Thyroid gland (tissue), 4 donors: ENCODE results near the gene DGCR2. TPM values are rescaled to one million over a fixed set of nuclear protein-coding genes. Genes with fewer than 3 reads are reported as not detected.

Experiments
- DNase-seq, 2 donors: peaks; one replicate each; pipeline ENCODE4 v3.0.0-alpha.2; 2019
- H3K27ac ChIP-seq, 3 donors: fragments of 200-600 bp; sonication (generic); 1 replicate in 2 of 3; 2 replicates in 1 of 3; pipeline ENCODE4 v1.5.1; 2016 to 2019; ENCODE audit warnings: mild to moderate bottlenecking in 1 of 3, moderate library complexity in 1 of 3
- H3K27me3 ChIP-seq: fragments of 200-600 bp; sonication (generic); one replicate; pipeline ENCODE4 v1.5.1; 2019
- H3K36me3 ChIP-seq, 2 donors: fragments of 200-600 bp; sonication (generic); one replicate each; pipeline ENCODE4 v1.5.1; 2016 to 2019
- H3K4me1 ChIP-seq, 2 donors: fragments of 200-600 bp; sonication (generic); one replicate each; pipeline ENCODE4 v1.5.1; 2017 to 2019
- H3K4me3 ChIP-seq, 3 donors: fragments of 200-600 bp; sonication (generic); replicated peaks in 1 of 3; 1 replicate in 2 of 3; 2 replicates in 1 of 3; pipeline ENCODE4 v1.5.1; 2016; ENCODE audit warnings: mild to moderate bottlenecking in 1 of 3
- H3K9me3 ChIP-seq: fragments of 200-600 bp; sonication (generic); one replicate; pipeline ENCODE4 v1.5.1; 2017
- POLR2A ChIP-seq, 2 donors: fragments of 450-650 bp; IDR thresholded peaks; one replicate each; pipeline ENCODE4 v1.6.1; 2017; ENCODE audit warnings: antibody characterized with exemption in 2 of 2, mild to moderate bottlenecking in 2 of 2, moderate library complexity in 1 of 2
- WGBS, 2 donors: methylation state at CpG; one replicate each; pipeline ENCODE4 v1.1.5; 2017; 5-methylcytosine and 5-hydroxymethylcytosine counted together
- intact Hi-C: fragments of 100-400 bp; cut with DNase I; formaldehyde crosslinking; loops from one replicate; pipeline ENCODE4 v1.15.1; 2023
- total RNA-seq, 4 donors: library from RNA; depleted of rRNA; stranded (reverse); fragments of >200 nt; gene quantifications; one replicate each; pipeline ENCODE4 v1.2.3, GENCODE V29; 2016
- TF ChIP-seq, protein P1 (sequence below), 6 experiments: fragments of 200-600 bp in 3 of 6; fragments of 450-650 bp in 3 of 6; sonication (generic) in 3 of 6; IDR thresholded peaks; one replicate each; pipeline ENCODE4 v1.5.1; 2016 to 2019; ENCODE audit warnings: antibody characterized with exemption in 6 of 6, mild to moderate bottlenecking in 2 of 6, inconsistent platforms in 1 of 6, moderate library complexity in 1 of 6

Gene DGCR2
- total RNA-seq, 4 donors from 2014 or later, result 49.3 to 106 (median 86.9) TPM

DNA sequence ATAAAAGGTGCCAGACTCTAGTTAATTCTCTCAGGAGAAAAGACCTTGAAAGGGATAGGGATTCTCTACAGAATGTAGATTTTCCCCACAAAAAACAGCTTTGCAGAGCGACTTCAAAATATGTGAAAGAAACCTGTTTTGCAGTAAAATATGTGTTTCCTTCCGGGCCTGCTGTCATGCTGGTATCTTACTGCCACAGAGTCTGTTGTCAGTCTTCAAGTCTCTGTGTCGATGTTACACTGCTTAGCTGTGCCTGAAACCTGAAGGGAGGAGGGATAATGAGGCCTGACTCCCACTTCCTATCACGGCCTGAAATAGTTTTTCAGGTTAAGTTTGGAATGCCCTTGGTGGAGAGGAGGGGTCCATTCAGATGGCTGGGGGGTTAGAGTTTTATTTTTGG, 1.7 kb upstream of the DGCR2 start:
- H3K9me3 ChIP-seq, result no peaks in the 10 kb centered on the region
- 91 to 95% methylated on average over 4 of the region's 4 CpGs for WGBS, 2 donors
- no peak overlapping the region for H3K27ac ChIP-seq
- peaks cover 19 to 28% of the 10 kb centered on the region in 2 donors for H3K4me1 ChIP-seq
- intact Hi-C loops, result no loop called here
- DNase-seq, result no peak
- no peak overlapping the region for H3K4me3 ChIP-seq
- TF ChIP-seq, protein P1, sequence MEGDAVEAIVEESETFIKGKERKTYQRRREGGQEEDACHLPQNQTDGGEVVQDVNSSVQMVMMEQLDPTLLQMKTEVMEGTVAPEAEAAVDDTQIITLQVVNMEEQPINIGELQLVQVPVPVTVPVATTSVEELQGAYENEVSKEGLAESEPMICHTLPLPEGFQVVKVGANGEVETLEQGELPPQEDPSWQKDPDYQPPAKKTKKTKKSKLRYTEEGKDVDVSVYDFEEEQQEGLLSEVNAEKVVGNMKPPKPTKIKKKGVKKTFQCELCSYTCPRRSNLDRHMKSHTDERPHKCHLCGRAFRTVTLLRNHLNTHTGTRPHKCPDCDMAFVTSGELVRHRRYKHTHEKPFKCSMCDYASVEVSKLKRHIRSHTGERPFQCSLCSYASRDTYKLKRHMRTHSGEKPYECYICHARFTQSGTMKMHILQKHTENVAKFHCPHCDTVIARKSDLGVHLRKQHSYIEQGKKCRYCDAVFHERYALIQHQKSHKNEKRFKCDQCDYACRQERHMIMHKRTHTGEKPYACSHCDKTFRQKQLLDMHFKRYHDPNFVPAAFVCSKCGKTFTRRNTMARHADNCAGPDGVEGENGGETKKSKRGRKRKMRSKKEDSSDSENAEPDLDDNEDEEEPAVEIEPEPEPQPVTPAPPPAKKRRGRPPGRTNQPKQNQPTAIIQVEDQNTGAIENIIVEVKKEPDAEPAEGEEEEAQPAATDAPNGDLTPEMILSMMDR (IDR thresholded peaks at IDR 0.05), result no peak
- no peak for TF ChIP-seq POLR2A (IDR thresholded peaks at IDR 0.05)
- H3K27me3 ChIP-seq, result no peaks in the 10 kb centered on the region
- H3K36me3 ChIP-seq, result no peaks in the 10 kb centered on the region

DNA sequence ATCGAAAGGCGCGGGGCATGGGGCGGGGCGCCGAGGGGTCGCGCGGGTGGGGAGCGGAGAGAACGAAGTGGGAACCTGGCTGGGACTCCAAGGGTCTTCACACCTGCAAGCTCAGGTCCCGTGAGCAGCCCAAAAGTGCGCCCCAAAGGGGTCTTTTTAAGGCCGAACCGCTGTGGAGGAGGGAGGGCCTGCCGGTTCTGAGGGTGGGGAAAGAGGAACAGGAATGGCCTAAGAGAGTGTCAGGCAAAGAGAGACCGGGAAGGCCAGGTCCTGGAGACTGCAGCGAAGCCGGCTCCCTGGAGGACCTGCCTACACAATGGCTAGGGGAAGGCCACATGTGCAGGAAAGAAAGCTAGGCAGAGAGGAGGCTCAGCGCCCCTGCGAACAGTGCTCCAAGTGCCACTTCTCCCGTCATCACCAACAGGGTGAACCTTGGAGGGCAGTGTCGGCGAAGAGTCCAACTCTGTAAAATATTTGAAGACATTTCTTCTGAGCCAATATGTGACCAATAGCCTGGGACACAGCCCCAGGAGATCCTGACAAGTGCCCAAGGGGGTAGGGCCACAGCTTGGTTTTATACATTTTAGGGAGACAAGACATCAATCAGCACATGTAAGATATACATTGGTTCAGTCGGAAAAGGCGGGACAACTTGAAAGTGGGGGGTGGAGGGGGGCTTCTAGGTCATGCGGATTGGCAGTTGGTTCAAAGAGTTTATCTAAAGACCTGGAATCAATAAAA, 710 bp upstream of the DGCR2 start:
- H3K9me3 ChIP-seq, result no peaks in the 10 kb centered on the region
- H3K4me3 ChIP-seq, result peak overlapping the region in 2 of 3 donors; percentile 25 to 78
- peak; percentile 46 to 50 for DNase-seq
- intact Hi-C loops, result no loop called here
- peak overlapping the region in 1 of 3 donors; percentile 93 for H3K27ac ChIP-seq
- H3K4me1 ChIP-seq, result peaks cover 27 to 38% of the 10 kb centered on the region in 2 donors
- H3K36me3 ChIP-seq, result no peaks in the 10 kb centered on the region
- WGBS, 2 donors, result 19 to 21% methylated on average over 26 to 27 of the region's 27 CpGs
- no peaks in the 10 kb centered on the region for H3K27me3 ChIP-seq
- no peak for TF ChIP-seq POLR2A (IDR thresholded peaks at IDR 0.05)
- TF ChIP-seq, protein P1 (IDR thresholded peaks at IDR 0.05), result no peak

DNA sequence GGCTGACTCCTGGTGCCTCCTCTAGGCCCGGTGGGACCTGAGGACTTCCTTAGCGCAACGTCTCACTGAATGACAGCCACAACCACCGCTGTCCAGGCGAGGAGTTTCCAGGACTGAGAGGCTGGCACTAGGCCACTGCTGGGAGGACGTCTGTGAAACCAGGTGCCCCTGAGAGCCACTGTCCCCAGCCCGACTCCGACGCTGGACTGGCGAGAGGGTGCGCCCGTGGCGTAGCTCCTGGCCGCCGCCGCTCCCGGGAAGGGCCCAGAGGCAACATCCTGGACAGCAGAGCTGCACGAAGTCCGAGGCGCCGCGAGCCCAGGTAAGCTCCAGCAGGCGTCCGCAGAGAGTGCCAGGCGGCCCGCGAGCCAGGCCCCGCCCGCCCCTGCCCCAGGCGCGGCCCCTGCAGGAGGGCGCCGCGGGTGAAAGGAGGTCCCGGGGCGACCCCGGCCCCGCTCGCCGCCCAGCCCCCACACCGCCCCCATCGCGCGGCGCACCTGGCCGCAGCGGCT, 525 bp downstream of the DGCR2 start:
- no peaks in the 10 kb centered on the region for H3K9me3 ChIP-seq
- peak overlapping the region; percentile 27 to 78 (median 65) for H3K4me3 ChIP-seq
- H3K27me3 ChIP-seq, result no peaks in the 10 kb centered on the region
- no peaks in the 10 kb centered on the region for H3K36me3 ChIP-seq
- H3K4me1 ChIP-seq, result peaks cover 40 to 50% of the 10 kb centered on the region in 2 donors
- 0% methylated on average over 1 to 3 of the region's 47 CpGs for WGBS, 2 donors
- intact Hi-C loops, result no loop called here
- H3K27ac ChIP-seq, result peak overlapping the region; percentile 78 to 93 (median 86)
- peak in 1 of 2 donors; percentile 16 for TF ChIP-seq POLR2A (IDR thresholded peaks at IDR 0.05)
- TF ChIP-seq, protein P1 (IDR thresholded peaks at IDR 0.05), result no peak
- DNase-seq, result peak; percentile 88 to 90

DNA sequence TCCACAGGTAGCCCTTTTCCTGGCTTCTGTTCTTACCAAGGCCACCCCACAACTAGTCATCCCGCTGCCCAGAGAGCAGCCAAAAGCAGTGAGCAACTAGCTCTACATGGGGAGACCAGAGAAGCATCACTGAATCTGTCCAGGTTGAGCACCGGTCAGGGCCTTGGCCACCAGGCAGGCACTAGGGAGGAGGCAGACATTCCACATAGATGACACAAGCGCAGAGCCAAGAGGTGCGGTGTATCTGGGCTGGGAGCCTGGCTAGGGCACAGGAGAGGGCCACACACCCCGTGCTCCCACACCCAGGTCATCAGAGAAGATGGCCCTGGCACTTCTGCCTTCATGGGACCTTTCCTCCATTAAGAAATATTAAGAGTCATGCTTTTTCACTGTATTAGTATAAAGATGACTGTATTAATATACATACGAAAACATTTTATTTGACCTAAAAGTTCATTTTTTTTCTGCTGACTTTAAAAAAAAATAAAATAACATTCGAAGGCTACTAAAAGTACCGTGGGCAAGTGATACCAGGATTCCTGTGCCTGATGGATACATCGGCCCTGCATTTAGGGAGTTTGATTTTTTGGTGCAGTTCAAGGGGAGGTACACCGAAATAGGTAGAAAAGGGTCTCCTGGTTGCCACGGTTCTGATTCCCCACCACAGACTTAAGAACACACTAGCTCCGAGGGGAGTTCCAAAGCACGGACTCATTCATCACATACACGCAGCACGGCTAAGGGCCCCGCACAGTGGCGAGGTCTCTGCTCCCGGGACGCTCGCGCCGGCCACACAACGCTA, 1.2 kb downstream of the DGCR2 start:
- intact Hi-C loops, result no loop called here

More for the DNA sequence above, 1.2 kb downstream of the DGCR2 start:
- Histone ChIP-seq H3K4me3 (peak overlapping the region; percentile 27 to 78 (median 65)), H3K9me3 (no peaks in the 10 kb centered on the region), H3K27me3 (no peaks in the 10 kb centered on the region), H3K36me3 (no peaks in the 10 kb centered on the region), H3K4me1 (peaks cover 41 to 56% of the 10 kb centered on the region in 2 donors), H3K27ac (peak overlapping the region; percentile 78 to 93 (median 86))
- TF ChIP-seq, protein P1 (IDR thresholded peaks at IDR 0.05), result no peak
- no peak for TF ChIP-seq POLR2A (IDR thresholded peaks at IDR 0.05)
- 15 to 16% methylated on average over 23 of the region's 23 CpGs for WGBS, 2 donors
- DNase-seq, result peak; percentile 77 to 87
